ENCODE data around the gene WBP2.

- TF ChIP-seq CTCF (CRISPR knock-in tag; IDR thresholded peaks at IDR 0.05) (no peak), EZH2 (conservative IDR thresholded peaks at IDR 0.05; ENCODE audit: low read depth, low read length) (no peak), EP300 (IDR thresholded peaks at IDR 0.05; ENCODE audit: low read depth in 2 of 2, low read length in 2 of 2) (no peak), EP300 (CRISPR knock-in tag; IDR thresholded peaks at IDR 0.05; ENCODE audit: borderline replicate concordance) (no peak), ARID3A (IDR thresholded peaks at IDR 0.05; ENCODE audit: low read depth, low read length) (no peak)
Measured at GRCh38 chr17:75850928-75851692, 4.0 kb downstream of the WBP2 start.

Measured in HepG2 (cell line).